ENCODE data around the gene LAMA1. TPM values are rescaled to one million over a fixed set of nuclear protein-coding genes. Genes with fewer than 3 reads are reported as not detected.
A peak's percentile ranks its signal among the peaks of the same experiment; 100 is the strongest.

LAMA1 gene, protein sequence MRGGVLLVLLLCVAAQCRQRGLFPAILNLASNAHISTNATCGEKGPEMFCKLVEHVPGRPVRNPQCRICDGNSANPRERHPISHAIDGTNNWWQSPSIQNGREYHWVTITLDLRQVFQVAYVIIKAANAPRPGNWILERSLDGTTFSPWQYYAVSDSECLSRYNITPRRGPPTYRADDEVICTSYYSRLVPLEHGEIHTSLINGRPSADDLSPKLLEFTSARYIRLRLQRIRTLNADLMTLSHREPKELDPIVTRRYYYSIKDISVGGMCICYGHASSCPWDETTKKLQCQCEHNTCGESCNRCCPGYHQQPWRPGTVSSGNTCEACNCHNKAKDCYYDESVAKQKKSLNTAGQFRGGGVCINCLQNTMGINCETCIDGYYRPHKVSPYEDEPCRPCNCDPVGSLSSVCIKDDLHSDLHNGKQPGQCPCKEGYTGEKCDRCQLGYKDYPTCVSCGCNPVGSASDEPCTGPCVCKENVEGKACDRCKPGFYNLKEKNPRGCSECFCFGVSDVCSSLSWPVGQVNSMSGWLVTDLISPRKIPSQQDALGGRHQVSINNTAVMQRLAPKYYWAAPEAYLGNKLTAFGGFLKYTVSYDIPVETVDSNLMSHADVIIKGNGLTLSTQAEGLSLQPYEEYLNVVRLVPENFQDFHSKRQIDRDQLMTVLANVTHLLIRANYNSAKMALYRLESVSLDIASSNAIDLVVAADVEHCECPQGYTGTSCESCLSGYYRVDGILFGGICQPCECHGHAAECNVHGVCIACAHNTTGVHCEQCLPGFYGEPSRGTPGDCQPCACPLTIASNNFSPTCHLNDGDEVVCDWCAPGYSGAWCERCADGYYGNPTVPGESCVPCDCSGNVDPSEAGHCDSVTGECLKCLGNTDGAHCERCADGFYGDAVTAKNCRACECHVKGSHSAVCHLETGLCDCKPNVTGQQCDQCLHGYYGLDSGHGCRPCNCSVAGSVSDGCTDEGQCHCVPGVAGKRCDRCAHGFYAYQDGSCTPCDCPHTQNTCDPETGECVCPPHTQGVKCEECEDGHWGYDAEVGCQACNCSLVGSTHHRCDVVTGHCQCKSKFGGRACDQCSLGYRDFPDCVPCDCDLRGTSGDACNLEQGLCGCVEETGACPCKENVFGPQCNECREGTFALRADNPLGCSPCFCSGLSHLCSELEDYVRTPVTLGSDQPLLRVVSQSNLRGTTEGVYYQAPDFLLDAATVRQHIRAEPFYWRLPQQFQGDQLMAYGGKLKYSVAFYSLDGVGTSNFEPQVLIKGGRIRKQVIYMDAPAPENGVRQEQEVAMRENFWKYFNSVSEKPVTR (N-terminal part only)
- 0.40 TPM for polyA plus RNA-seq (2013, experiment 1 of 2)
- polyA plus RNA-seq (2013, experiment 2 of 2): 0.14 TPM

DNA sequence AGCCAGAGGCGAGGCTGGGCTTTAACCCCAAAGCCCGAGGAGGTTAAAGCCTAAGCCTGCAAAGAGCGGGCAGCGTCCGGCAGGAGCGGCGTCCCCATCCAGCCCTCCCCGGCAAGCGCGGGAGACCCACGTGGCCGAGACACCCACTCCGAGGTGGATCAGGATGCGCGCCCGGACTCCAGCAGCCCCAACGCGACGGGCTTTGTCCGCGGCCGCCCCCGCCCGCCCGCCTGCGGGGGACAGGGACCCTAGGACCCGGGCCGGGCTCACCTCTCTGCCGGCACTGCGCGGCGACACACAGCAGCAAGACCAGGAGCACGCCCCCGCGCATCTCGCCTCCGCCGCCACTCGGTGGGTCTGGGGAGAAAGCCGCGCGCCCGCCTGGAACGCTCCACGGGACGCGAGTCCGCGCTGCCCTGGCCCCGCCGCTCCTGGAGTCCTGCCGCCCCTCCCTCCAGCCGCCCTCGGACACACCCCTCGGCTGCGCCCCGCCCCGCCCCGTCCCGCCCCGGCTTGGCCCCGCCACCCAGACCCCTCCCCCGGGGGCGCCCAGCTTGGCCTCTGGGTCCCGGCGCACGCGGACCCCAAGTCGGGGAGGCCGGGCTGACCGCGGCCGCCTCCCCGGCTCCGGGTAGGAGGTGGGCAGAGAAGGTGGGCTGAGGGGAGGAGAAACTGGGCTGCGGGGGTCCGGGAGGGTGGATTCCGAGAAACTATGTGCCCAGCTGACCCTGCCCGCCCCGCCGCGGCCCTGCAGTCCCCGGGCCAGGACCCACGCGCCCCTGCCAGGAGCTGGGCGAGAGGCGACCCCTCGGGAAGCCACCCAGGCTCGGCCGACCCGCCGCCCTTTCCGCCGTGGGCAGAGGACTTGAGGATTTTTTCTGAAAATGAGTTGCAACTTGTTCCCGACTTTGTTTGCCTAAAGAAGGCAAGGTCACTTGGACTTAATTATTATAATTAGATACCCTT, at the start of gene LAMA1:
Gene LAMA1 (minus strand): TSS at position 408 of the 966 bp plus-strand sequence. CDS start 77 bp downstream, at position 331.
- no peak within 1 kb of the TSS for H2BK15ac ChIP-seq (ENCODE audit: low read depth, poor library complexity, severe bottlenecking)
- no peak within 1 kb of the TSS for H2AFZ ChIP-seq (ENCODE audit: low read depth, low read length)

DNA sequence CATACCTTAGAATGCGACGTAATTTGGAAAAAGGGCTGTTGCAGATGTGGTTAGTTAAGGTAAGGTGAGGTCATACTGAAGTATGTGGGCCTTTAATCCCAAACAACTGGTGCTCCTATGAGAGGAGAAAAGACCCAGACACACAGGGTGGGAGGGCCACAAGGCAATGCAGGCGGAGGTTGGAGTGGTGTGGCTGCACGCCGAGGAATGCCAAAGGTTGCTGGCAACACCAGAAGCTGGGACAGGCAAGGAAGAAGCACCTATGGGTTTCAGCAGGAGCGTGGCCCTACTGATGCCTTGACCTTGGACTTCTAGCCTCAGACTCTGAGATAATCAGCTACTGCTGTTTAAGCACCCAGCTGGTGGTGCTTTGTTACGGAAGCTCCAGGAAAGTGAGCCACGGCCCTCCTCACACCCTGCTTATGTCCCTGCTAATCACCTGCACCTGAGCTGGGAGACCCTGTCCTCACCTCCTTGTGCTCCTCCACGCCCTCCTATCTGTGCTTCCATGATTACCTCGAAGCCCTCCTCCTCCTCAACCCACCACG, 48.3 kb upstream of the LAMA1 start:
- H3K9me3 ChIP-seq (ENCODE audit: control insufficient read depth, low read length): no peaks in the 10 kb centered on the region
- H2BK12ac ChIP-seq (ENCODE audit: low read length in 2 of 2): no peak overlapping the region
- H3K27ac ChIP-seq (ENCODE audit: low read length, poor library complexity, severe bottlenecking): no peak overlapping the region
- H3K9ac ChIP-seq (ENCODE audit: low read length): no peak overlapping the region
- no peak overlapping the region for H2AFZ ChIP-seq (ENCODE audit: low read depth, low read length)
- H3K36me3 ChIP-seq (ENCODE audit: control insufficient read depth in 1 of 2, insufficient read depth in 2 of 2, low read depth in 1 of 2, low read length in 2 of 2): no peaks in the 10 kb centered on the region
- H3K27me3 ChIP-seq (ENCODE audit: control insufficient read depth in 1 of 2, insufficient read depth in 1 of 2, low read length in 2 of 2): peaks cover 0 to 4% of the 10 kb centered on the region in 2 experiments
- no peak overlapping the region for H3K4me2 ChIP-seq (ENCODE audit: low read length, poor library complexity, severe bottlenecking)
- H4K8ac ChIP-seq (ENCODE audit: low read length): no peak overlapping the region
- H2AK5ac ChIP-seq (ENCODE audit: low read length, severe bottlenecking): no peak overlapping the region
- H3K4ac ChIP-seq (ENCODE audit: low read depth in 1 of 2, low read length in 2 of 2): no peak overlapping the region
- DNase-seq: no peak
- no peak overlapping the region for H2BK5ac ChIP-seq (ENCODE audit: low read depth, low read length, poor library complexity, severe bottlenecking)
- no peak overlapping the region for H3K4me3 ChIP-seq (ENCODE audit: insufficient read depth in 1 of 2, low read depth in 1 of 2, low read length in 2 of 2)
- no peak overlapping the region for H4K91ac ChIP-seq (ENCODE audit: low read length)
- no peak overlapping the region for H3K18ac ChIP-seq (ENCODE audit: low read depth in 1 of 2, low read length in 2 of 2)
- H3K14ac ChIP-seq (ENCODE audit: low read length in 2 of 2): no peak overlapping the region
- peaks cover 1% of the 10 kb centered on the region for H3K4me1 ChIP-seq (ENCODE audit: control insufficient read depth, insufficient read depth, low read depth, low read length)
- no peak overlapping the region for H2BK15ac ChIP-seq (ENCODE audit: low read depth, poor library complexity, severe bottlenecking)
- no peaks in the 10 kb centered on the region for H3K79me1 ChIP-seq (replicated peaks; ENCODE audit: low read length, poor library complexity, severe bottlenecking)
- no peak overlapping the region for H3K23ac ChIP-seq (ENCODE audit: low read length in 2 of 2)
- no peak overlapping the region for H2BK120ac ChIP-seq (ENCODE audit: low read depth, low read length)
- WGBS: 86% methylated on average over 11 of the region's 11 CpGs

More for the DNA sequence above, at the start of gene LAMA1:
- Histone ChIP-seq H2AK5ac (ENCODE audit: low read length, severe bottlenecking) (no peak within 1 kb of the TSS), H4K91ac (ENCODE audit: low read length) (no peak within 1 kb of the TSS), H2BK12ac (ENCODE audit: low read length in 2 of 2) (no peak within 1 kb of the TSS), H3K27me3 (ENCODE audit: control insufficient read depth in 1 of 2, insufficient read depth in 1 of 2, low read length in 2 of 2) (peaks cover 19 to 31% of the 10 kb centered on the region in 2 experiments), H3K9ac (ENCODE audit: low read length) (peak within 1 kb of the TSS; percentile 75), H3K23ac (ENCODE audit: low read length in 2 of 2) (no peak within 1 kb of the TSS), H3K14ac (ENCODE audit: low read length in 2 of 2) (no peak within 1 kb of the TSS), H3K27ac (ENCODE audit: low read length, poor library complexity, severe bottlenecking) (no peak within 1 kb of the TSS), H3K4me2 (ENCODE audit: low read length, poor library complexity, severe bottlenecking) (peak within 1 kb of the TSS; percentile 98), H3K18ac (ENCODE audit: low read depth in 1 of 2, low read length in 2 of 2) (no peak within 1 kb of the TSS), H3K4me1 (ENCODE audit: control insufficient read depth, insufficient read depth, low read depth, low read length) (peaks cover 22% of the 10 kb centered on the region), H3K4ac (ENCODE audit: low read depth in 1 of 2, low read length in 2 of 2) (no peak within 1 kb of the TSS), H3K9me3 (ENCODE audit: control insufficient read depth, low read length) (no peaks in the 10 kb centered on the region), H3K4me3 (ENCODE audit: insufficient read depth in 1 of 2, low read depth in 1 of 2, low read length in 2 of 2) (peak within 1 kb of the TSS; percentile 55 to 83), H3K36me3 (ENCODE audit: control insufficient read depth in 1 of 2, insufficient read depth in 2 of 2, low read depth in 1 of 2, low read length in 2 of 2) (no peaks in the 10 kb centered on the region), H2BK5ac (ENCODE audit: low read depth, low read length, poor library complexity, severe bottlenecking) (no peak within 1 kb of the TSS), H3K79me1 (replicated peaks; ENCODE audit: low read length, poor library complexity, severe bottlenecking) (no peaks in the 10 kb centered on the region), H4K8ac (ENCODE audit: low read length) (no peak within 1 kb of the TSS), H2BK120ac (ENCODE audit: low read depth, low read length) (no peak within 1 kb of the TSS)
- no peak for DNase-seq
- WGBS: under 1% methylated on average over 44 of the region's 95 CpGs

DNA sequence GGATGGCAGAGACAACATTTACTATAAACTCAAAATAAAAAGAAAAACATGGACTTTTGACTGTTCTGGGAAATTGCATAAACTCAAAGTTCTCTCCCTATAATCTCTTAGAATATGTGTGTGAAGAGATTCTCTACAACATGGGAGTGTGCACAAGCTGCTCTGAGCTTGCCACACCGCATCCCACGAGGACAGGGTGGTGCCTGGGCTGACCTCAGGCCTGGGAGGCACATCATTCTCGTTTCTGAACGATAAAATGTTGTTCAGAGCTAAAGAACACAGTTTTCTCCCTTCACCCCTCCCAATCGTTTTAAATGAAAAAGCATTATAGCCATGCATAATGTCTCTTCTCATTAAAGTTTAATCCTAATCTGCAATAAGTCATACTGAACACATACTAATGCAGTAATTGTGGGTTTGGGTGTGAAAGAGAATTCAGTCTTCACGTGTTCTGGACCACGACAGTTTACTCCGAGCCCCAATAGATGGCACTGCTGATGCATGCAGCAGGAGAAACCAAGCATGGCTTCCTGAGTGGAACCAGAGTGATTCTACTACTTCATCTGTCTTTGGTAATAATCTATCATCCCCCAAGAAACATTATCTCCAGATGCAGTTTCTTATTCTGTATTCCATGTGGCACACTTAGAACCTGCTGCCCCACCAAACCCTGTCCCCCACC, 46.9 kb upstream of the LAMA1 start:
- H3K36me3 ChIP-seq (ENCODE audit: control insufficient read depth in 1 of 2, insufficient read depth in 2 of 2, low read depth in 1 of 2, low read length in 2 of 2): no peaks in the 10 kb centered on the region
- no peak overlapping the region for H3K4me2 ChIP-seq (ENCODE audit: low read length, poor library complexity, severe bottlenecking)
- H2AK5ac ChIP-seq (ENCODE audit: low read length, severe bottlenecking): no peak overlapping the region
- H3K4me1 ChIP-seq (ENCODE audit: control insufficient read depth, insufficient read depth, low read depth, low read length): no peaks in the 10 kb centered on the region
- H3K79me1 ChIP-seq (replicated peaks; ENCODE audit: low read length, poor library complexity, severe bottlenecking): no peaks in the 10 kb centered on the region
- H3K14ac ChIP-seq (ENCODE audit: low read length in 2 of 2): no peak overlapping the region
- 63% methylated on average over 8 of the region's 8 CpGs for WGBS
- H3K4me3 ChIP-seq (ENCODE audit: insufficient read depth in 1 of 2, low read depth in 1 of 2, low read length in 2 of 2): no peak overlapping the region
- H3K27ac ChIP-seq (ENCODE audit: low read length, poor library complexity, severe bottlenecking): no peak overlapping the region
- no peak overlapping the region for H2BK5ac ChIP-seq (ENCODE audit: low read depth, low read length, poor library complexity, severe bottlenecking)
- no peaks in the 10 kb centered on the region for H3K27me3 ChIP-seq (ENCODE audit: control insufficient read depth in 1 of 2, insufficient read depth in 1 of 2, low read length in 2 of 2)
- no peak overlapping the region for H2BK12ac ChIP-seq (ENCODE audit: low read length in 2 of 2)
- no peaks in the 10 kb centered on the region for H3K9me3 ChIP-seq (ENCODE audit: control insufficient read depth, low read length)
- no peak overlapping the region for H3K18ac ChIP-seq (ENCODE audit: low read depth in 1 of 2, low read length in 2 of 2)
- H3K23ac ChIP-seq (ENCODE audit: low read length in 2 of 2): no peak overlapping the region
- no peak overlapping the region for H2AFZ ChIP-seq (ENCODE audit: low read depth, low read length)
- H4K8ac ChIP-seq (ENCODE audit: low read length): no peak overlapping the region
- H2BK15ac ChIP-seq (ENCODE audit: low read depth, poor library complexity, severe bottlenecking): no peak overlapping the region
- no peak overlapping the region for H3K9ac ChIP-seq (ENCODE audit: low read length)
- H2BK120ac ChIP-seq (ENCODE audit: low read depth, low read length): no peak overlapping the region
- no peak overlapping the region for H3K4ac ChIP-seq (ENCODE audit: low read depth in 1 of 2, low read length in 2 of 2)
- DNase-seq: no peak
- H4K91ac ChIP-seq (ENCODE audit: low read length): no peak overlapping the region

Data from mesenchymal stem cell (in vitro differentiated cells and primary cell).